ENCODE measurements around the gene RDH11.

DNA sequence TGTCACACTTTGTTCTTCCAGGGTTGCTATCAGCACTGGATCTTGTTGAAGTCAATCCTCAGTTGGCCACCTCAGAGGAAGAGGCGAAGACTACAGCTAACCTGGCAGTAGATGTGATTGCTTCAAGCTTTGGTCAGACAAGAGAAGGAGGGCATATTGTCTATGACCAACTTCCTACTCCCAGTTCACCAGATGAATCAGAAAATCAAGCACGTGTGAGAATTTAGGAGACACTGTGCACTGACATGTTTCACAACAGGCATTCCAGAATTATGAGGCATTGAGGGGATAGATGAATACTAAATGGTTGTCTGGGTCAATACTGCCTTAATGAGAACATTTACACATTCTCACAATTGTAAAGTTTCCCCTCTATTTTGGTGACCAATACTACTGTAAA lies 44.9 kb downstream of the RDH11 start:
- TF ChIP-seq CTCF (IDR thresholded peaks at IDR 0.05) (no peak), POLR2AphosphoS5 (IDR thresholded peaks at IDR 0.05) (no peak)

Measured in upper lobe of left lung (tissue), 4 donors.